Suprapubic skin (tissue), 3 donors: ENCODE data around the gene FRYL.

Experiments used
- CTCF ChIP-seq, 2 donors: fragments of 200-600 bp in 1 of 2; fragments of 450-650 bp in 1 of 2; sonication (generic) in 1 of 2; IDR thresholded peaks; one replicate each; pipeline ENCODE4 v1.5.1; 2016 to 2019; ENCODE audit warnings: antibody characterized with exemption in 2 of 2, mild to moderate bottlenecking in 1 of 2, moderate library complexity in 1 of 2
- EP300 ChIP-seq: sonication (generic); formaldehyde crosslinking; IDR thresholded peaks from one replicate; pipeline ENCODE4 v1.6.1; 2017; ENCODE audit warnings: antibody characterized with exemption

DNA sequence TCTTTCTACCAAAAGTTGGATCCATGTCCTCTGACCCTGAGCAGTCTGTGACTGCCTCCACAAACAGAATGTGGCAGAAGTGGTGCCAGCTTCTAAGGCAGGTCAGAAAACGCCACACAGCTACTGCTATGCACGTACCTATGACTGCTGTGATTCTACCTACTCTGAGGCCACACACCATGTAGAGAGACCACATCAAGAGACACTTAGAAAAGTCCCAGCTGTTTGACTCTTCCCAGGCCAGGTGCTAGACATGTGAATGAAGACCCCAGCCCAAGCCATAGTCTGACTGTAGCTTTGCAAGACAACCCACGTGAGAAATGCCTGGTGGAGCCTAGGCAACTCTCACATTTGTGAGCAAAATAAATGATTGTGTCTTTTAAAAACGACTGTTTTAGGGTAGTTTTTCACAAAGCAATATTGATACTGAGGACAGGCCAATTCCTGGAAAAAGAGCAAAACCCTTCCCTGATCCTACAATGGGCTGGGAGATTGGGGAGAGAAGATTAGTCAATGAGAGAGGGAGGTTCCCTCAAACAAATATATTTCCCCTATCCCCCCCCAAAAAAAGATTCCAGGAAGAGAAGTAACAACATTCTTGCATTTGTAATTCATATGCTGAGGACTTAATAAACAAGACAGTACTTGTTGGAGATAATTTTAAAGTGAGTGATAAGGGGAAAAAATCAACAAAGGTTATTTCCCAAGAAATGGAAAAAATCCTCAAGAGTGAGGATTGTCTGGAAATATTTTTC is 33.3 kb downstream of the FRYL start:
- TF ChIP-seq CTCF (IDR thresholded peaks at IDR 0.05) (no peak), EP300 (no peak)
